HG02759 (cell line): Measurements from ENCODE around the gene LRRC57.
"Not testable (repeated sequence)": the region's sequence is repeated elsewhere in the genome, so short reads cannot be mapped to it uniquely, and the experiment has no call there.

ENCODE experiments used
- ATAC-seq: cut with Tn5 transposase; IDR thresholded peaks from one replicate; pipeline ENCODE4 v1.9.1; 2021; ENCODE audit warnings: mild to moderate bottlenecking, moderate library complexity; ENCODE audit not compliant: unreplicated experiment

The LRRC57 gene

GRCh38 chr15:42548249-42549031 is at the start of gene LRRC57, which contains the start of gene HAUS2:
TSS of gene LRRC57 (minus strand) at chr15:42548793. CDS start at chr15:42548434, 359 bp downstream.
TSS of gene HAUS2 (plus strand) at chr15:42548838. CDS start at chr15:42548873, 35 bp downstream.
- peak; percentile 91 for ATAC-seq

- no peak for ATAC-seq
These were observed 47.1 kb upstream of the LRRC57 start for GRCh38 chr15:42595626-42596240.

GRCh38 chr15:42594095-42594494 is 45.5 kb upstream of the LRRC57 start:
- no peak for ATAC-seq

- no peak for ATAC-seq
These were observed 44.5 kb upstream of the LRRC57 start for GRCh38 chr15:42593143-42593542.

GRCh38 chr15:42592716-42593115 is 44.1 kb upstream of the LRRC57 start:
- ATAC-seq, result no peak

GRCh38 chr15:42591238-42591934 is 42.8 kb upstream of the LRRC57 start:
- no peak for ATAC-seq

- no peak for ATAC-seq
These were observed 42.1 kb upstream of the LRRC57 start for GRCh38 chr15:42590619-42591237.

- no peak for ATAC-seq
These were observed 35.6 kb upstream of the LRRC57 start for GRCh38 chr15:42584031-42584765.

GRCh38 chr15:42582569-42583375 is 34.2 kb upstream of the LRRC57 start:
- no peak for ATAC-seq

GRCh38 chr15:42581272-42581730 is 32.7 kb upstream of the LRRC57 start:
- ATAC-seq, result peak; percentile 90

- no peak for ATAC-seq
These were observed 30.5 kb upstream of the LRRC57 start for GRCh38 chr15:42578984-42579537.

- no peak for ATAC-seq
These were observed 29.0 kb upstream of the LRRC57 start for GRCh38 chr15:42577514-42578031.

- no peak for ATAC-seq
These were observed 28.2 kb upstream of the LRRC57 start for GRCh38 chr15:42576776-42577175.

- no peak for ATAC-seq
These were observed 27.5 kb upstream of the LRRC57 start for GRCh38 chr15:42576040-42576594.

GRCh38 chr15:42575188-42576039 is 26.8 kb upstream of the LRRC57 start, which contains the start of gene STARD9:
TSS of gene STARD9 (plus strand) at chr15:42575606. CDS start at chr15:42575716, 110 bp downstream.
- peak; percentile 96 for ATAC-seq

GRCh38 chr15:42558739-42559138 is 10.1 kb upstream of the LRRC57 start:
- ATAC-seq, result no peak

GRCh38 chr15:42556550-42557207 is 8.1 kb upstream of the LRRC57 start:
- not testable (repeated sequence) for ATAC-seq
